Ovary (tissue), 9 donors: Measurements from ENCODE around the gene NUB1. TPM values are rescaled to one million over a fixed set of nuclear protein-coding genes. Genes with fewer than 3 reads are reported as not detected.

Experiments used
- DNase-seq, 5 donors: peaks; one replicate each; pipeline ENCODE4 v3.0.0-alpha.2; 2019 to 2020
- H3K27ac ChIP-seq, 2 donors: fragments of 200-600 bp; one replicate each; pipeline versions ENCODE4 v1.5.1 to v1.8.0; 2019 to 2022
- H3K27me3 ChIP-seq: fragments of 200-600 bp; one replicate; pipeline ENCODE4 v1.8.0; 2022
- H3K36me3 ChIP-seq: fragments of 200-600 bp; sonication (generic); one replicate; pipeline ENCODE4 v1.5.1; 2019
- H3K4me1 ChIP-seq: one replicate; pipeline ENCODE4 v1.8.1; 2013; ENCODE audit warnings: mild to moderate bottlenecking, moderate library complexity; ENCODE audit not compliant: insufficient read depth
- H3K4me3 ChIP-seq: fragments of 200-600 bp; sonication (generic); one replicate; pipeline ENCODE4 v1.5.1; 2017
- H3K9me3 ChIP-seq, 2 donors: fragments of 200-600 bp in 1 of 2; sonication (generic) in 1 of 2; one replicate each; pipeline versions ENCODE4 v1.5.1 to v1.8.1; 2013 to 2019; ENCODE audit warnings: mild to moderate bottlenecking in 1 of 2, moderate library complexity in 1 of 2
- CTCF ChIP-seq, 3 donors: fragments of 450-650 bp in 2 of 3; fragments of 200-600 bp in 1 of 3; IDR thresholded peaks; one replicate each; pipeline versions ENCODE4 v1.5.1 to v1.8.0; 2016 to 2022; ENCODE audit warnings: antibody characterized with exemption in 3 of 3, mild to moderate bottlenecking in 1 of 3
- EP300 ChIP-seq: sonication (generic); formaldehyde crosslinking; IDR thresholded peaks from one replicate; pipeline ENCODE4 v1.6.1; 2017; ENCODE audit warnings: antibody characterized with exemption
- POLR2A ChIP-seq: fragments of 450-650 bp; IDR thresholded peaks from one replicate; pipeline ENCODE4 v1.6.1; 2017; ENCODE audit warnings: antibody characterized with exemption, mild to moderate bottlenecking, moderate library complexity
- WGBS, 3 donors: extraction: QIAGEN DNeasy Blood & Tissue Kit in 1 of 3; methylation state at CpG; one replicate each; pipeline versions ENCODE4 v1.1.5 to v1.1.7; 2013 to 2017; 5-methylcytosine and 5-hydroxymethylcytosine counted together
- intact Hi-C, 4 donors: fragments of 100-400 bp; cut with DNase I; formaldehyde crosslinking; loops; one replicate each; pipeline versions ENCODE4 v1.11.0 to v1.15.1; 2022 to 2023
- polyA plus RNA-seq, 2 donors: library from polyadenylated mRNA; stranded (reverse); fragments of 200-250 nt in 1 of 2; fragments of 350-450 nt in 1 of 2; fragmentation: Illumina TruSeq in 1 of 2; extraction: RNeasy Lipid Tissue Mini Kit (QIAGEN cat#74804) in 1 of 2; gene quantifications; one replicate each; pipeline ENCODE4 v1.2.3, GENCODE V29; 2013 to 2014
- total RNA-seq, 7 donors: library from RNA; depleted of rRNA in 2 of 7; stranded (reverse); fragments of >200 nt in 2 of 7; fragmentation: NEBNext Ultra II Directional in 3 of 7; extraction: Animal tissue kit (Norgen Biotek cat#: 25700) in 3 of 7; gene quantifications; one replicate each; pipeline versions ENCODE4 v1.1.0 to v1.2.4, GENCODE V29; 2016 to 2023
- donor health status: DM: no; HTN: no; CAD: no; lungs with moderate emphysema.
- donor health status: DM: no; HTN: no; CAD: no.
- donor health status: Bipolar disorder and iron deficiency.
- donor health status: DM: yes; HTN: yes; CAD: no.
- donor health status: DM: no; HTN: no; CAD: no.
- donor health status: DM: yes; HTN: yes; CAD: no.

Gene NUB1
- total and polyA plus RNA-seq, 9 donors: 33.8 to 162 (median 45.6) TPM

- H3K4me1 ChIP-seq: no peaks in the 10 kb centered on the region
- WGBS, 3 donors: 77 to 88% (median 81%) methylated on average over 15 of the region's 15 CpGs
- no peaks in the 10 kb centered on the region for H3K27me3 ChIP-seq
- no peak overlapping the region for H3K27ac ChIP-seq
- H3K4me3 ChIP-seq: no peak overlapping the region
- H3K9me3 ChIP-seq: no peaks in the 10 kb centered on the region
- intact Hi-C loops: no loop called here
- peak in 1 of 5 donors; percentile 27 for DNase-seq
- no peak for TF ChIP-seq POLR2A
- no peak for TF ChIP-seq EP300
- TF ChIP-seq CTCF (IDR thresholded peaks at IDR 0.05): no peak
- no peaks in the 10 kb centered on the region for H3K36me3 ChIP-seq
These were observed 32.5 kb downstream of the NUB1 start for GRCh38 chr7:151374139-151374538.

- no peaks in the 10 kb centered on the region for H3K36me3 ChIP-seq
- peak in 1 of 5 donors; percentile 31 for DNase-seq
- intact Hi-C loops: no loop called here
These were observed 33.1 kb downstream of the NUB1 start for GRCh38 chr7:151374726-151375125.

GRCh38 chr7:151375530-151376217 is 34.1 kb downstream of the NUB1 start:
- H3K27ac ChIP-seq: no peak overlapping the region
- H3K27me3 ChIP-seq: no peaks in the 10 kb centered on the region
- H3K4me3 ChIP-seq: no peak overlapping the region
- H3K36me3 ChIP-seq: no peaks in the 10 kb centered on the region
- DNase-seq: peak in 1 of 5 donors; percentile 27
- intact Hi-C loops: no loop called here
- 78 to 85% (median 84%) methylated on average over 10 of the region's 10 CpGs for WGBS, 3 donors
- TF ChIP-seq EP300 (no peak), POLR2A (no peak), CTCF (IDR thresholded peaks at IDR 0.05) (no peak)
- H3K9me3 ChIP-seq: no peaks in the 10 kb centered on the region
- H3K4me1 ChIP-seq: no peaks in the 10 kb centered on the region

More at GRCh38 chr7:151374726-151375125, 33.1 kb downstream of the NUB1 start:
- WGBS, 3 donors: 82 to 85% (median 85%) methylated on average over 15 of the region's 15 CpGs
- Histone ChIP-seq H3K4me3 (no peak overlapping the region), H3K9me3 (no peaks in the 10 kb centered on the region), H3K27ac (no peak overlapping the region), H3K4me1 (no peaks in the 10 kb centered on the region), H3K27me3 (no peaks in the 10 kb centered on the region)
- TF ChIP-seq EP300 (no peak), CTCF (IDR thresholded peaks at IDR 0.05) (no peak), POLR2A (no peak)

- 92 to 94% (median 92%) methylated on average over 33 of the region's 33 CpGs for WGBS, 3 donors
- no peaks in the 10 kb centered on the region for H3K9me3 ChIP-seq
- no peak overlapping the region for H3K4me3 ChIP-seq
- H3K36me3 ChIP-seq: no peaks in the 10 kb centered on the region
- no peaks in the 10 kb centered on the region for H3K27me3 ChIP-seq
- peaks cover 2% of the 10 kb centered on the region for H3K4me1 ChIP-seq
- no peak overlapping the region for H3K27ac ChIP-seq
- intact Hi-C loops: no loop called here
- peak in 1 of 5 donors; percentile 32 for DNase-seq
- TF ChIP-seq CTCF (IDR thresholded peaks at IDR 0.05) (no peak), EP300 (no peak)
These were observed 34.7 kb downstream of the NUB1 start for GRCh38 chr7:151376218-151376902.
